HG03457 (cell line): Measurements from ENCODE around the gene UBAP1L.
"Not testable (repeated sequence)": the region's sequence is repeated elsewhere in the genome, so short reads cannot be mapped to it uniquely, and the experiment has no call there.

Source experiments
- ATAC-seq: cut with Tn5 transposase; IDR thresholded peaks from one replicate; pipeline ENCODE4 v1.9.1; 2021; ENCODE audit warnings: moderate number of reproducible peaks; ENCODE audit not compliant: unreplicated experiment

UBAP1L gene

DNA sequence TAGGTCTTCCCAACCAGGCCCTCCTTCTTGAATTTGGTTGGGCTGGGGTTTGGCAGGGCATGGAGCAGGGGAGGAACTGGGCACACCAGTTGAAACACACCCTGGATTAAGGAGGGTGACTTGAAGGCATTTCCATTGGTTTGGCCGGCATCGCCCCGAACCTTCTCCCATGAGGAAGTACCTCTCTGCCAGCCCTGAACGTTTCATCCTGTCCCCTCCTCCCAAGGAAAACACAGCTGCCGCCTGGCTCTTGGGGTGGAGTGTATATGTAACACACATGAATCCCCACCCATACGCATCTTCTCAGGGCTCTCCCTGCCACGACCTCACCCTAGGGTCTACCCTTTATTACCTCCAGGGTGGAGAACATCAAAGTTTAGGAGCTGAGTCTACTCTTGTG, 14.6 kb downstream of the UBAP1L start:
- no peak for ATAC-seq

DNA sequence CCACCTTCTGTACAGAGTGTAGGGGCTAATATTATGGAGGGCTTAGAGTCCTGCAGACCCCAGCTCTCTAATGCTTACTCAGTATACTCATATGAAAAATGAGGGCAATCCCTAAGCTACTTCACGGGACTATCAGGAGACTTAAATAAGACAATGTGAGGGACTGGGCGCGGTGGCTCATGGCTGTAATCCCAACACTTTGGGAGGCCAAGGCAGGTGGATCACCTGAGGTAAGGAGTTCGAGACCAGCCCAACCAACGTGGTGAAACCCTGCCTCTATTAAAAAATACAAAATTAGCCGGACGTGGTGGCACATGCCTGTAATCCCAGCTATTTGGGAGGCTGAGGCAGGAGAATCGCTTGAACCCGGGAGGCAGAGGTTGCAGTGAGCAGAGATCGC, 15.2 kb downstream of the UBAP1L start:
- ATAC-seq = not testable (repeated sequence)

DNA sequence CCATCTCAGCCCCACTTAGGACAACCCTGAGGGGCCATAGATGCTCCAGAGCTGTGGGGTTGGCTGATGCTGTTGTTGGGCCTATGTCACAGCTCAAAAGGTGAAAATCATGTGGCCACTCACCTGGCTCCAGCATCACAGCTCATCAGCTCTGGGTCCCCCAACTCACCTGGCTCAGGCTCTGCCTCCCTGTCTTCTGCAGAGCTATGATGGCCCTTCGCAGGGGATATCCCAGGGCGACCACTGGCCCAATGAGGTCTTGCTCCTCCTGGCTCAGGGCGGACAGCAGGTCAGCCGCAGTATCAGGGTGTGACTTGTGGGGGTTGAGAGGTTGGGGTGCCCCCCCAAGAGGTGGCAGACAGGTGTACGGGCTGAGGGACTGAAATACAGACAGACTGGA, 15.7 kb downstream of the UBAP1L start:
- ATAC-seq = no peak

DNA sequence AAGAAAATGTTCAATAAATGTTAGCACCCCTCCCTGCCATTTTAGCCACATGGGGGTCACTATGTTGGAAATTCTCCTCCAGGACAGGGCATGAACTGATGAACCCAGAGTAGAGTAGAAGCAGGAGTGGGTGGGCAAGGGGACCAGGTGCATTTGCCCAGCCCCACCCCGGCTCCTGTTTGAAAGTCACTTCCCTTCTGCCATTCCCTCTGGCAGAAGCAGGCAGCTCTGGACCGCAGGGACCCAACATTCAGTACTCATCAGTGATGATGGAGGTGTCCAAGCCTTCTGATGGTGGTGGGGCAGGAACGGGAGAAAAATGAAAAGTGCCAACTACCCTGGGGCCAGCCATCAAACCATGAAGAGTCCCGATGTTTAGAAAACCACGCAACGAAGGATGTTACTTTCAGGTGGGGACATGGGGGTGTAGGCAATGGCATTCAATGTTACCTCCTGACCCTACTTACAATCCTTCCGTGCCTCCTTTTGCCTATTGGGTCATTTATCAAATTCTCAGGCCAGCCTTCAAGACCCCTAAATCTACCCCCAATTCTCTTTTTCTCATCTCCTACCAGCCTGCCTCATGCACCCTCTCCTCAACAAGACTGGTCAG, 17.2 kb downstream of the UBAP1L start:
- no peak for ATAC-seq

DNA sequence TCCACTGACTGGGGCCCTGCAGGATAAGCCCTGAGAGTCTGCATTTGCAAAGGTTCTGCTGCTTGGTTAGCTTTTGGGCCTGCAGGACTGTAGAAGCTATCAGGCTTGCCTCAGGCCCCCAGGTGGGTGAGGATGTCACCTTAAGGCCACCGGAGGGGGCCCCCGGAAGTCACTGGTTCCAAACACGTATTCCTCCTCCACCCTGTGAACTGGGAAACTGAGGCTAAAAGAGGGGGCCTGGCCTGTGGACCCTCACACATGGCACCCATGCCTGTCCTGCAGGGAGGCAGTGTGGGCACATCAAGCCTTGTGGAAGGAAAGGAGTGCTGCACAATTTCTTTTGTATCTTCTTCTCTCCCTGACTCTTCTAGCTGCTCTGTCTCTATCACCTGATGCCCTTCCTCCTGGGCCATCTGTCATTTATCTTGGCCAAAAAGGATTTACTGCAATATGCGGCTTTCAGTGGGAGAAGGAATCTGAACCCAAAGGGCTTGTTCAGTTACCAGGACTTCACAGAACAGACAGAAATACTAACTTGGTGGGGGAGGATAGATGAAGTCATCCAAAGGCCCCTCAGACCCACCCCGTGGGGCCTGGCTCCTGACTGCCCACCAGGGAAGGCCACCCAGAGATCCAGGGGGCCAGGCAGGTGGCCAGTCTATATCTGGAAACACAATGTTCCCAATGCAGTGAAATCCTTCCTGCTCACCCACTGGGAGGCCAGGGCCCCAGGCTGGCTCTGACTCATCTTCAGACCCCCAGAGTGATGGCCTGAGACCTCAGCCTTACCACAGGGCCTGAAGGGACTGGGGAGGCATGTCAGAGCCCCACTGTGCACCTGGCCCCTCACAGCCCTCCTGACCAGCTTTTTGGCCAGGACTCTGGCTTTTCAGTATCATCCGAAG, 18.3 kb downstream of the UBAP1L start:
- no peak for ATAC-seq

DNA sequence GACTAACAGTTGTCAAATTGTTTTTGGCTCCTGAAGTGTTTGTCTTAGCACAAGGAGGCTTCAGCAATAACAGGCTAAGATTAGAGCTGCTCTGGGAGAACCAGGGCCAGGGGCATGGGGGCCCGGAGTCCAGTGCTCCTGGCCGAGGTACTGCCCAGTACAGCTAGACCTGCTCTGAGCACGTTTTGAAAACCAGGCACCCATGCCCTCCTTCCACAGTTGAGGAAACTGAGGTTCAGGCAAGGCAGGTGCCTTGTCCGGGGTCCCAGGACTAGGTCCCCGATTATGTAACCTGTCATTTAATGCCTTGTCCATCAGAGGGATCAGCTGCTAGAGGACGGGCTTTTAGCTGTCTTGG, 19.3 kb downstream of the UBAP1L start:
- ATAC-seq = no peak

DNA sequence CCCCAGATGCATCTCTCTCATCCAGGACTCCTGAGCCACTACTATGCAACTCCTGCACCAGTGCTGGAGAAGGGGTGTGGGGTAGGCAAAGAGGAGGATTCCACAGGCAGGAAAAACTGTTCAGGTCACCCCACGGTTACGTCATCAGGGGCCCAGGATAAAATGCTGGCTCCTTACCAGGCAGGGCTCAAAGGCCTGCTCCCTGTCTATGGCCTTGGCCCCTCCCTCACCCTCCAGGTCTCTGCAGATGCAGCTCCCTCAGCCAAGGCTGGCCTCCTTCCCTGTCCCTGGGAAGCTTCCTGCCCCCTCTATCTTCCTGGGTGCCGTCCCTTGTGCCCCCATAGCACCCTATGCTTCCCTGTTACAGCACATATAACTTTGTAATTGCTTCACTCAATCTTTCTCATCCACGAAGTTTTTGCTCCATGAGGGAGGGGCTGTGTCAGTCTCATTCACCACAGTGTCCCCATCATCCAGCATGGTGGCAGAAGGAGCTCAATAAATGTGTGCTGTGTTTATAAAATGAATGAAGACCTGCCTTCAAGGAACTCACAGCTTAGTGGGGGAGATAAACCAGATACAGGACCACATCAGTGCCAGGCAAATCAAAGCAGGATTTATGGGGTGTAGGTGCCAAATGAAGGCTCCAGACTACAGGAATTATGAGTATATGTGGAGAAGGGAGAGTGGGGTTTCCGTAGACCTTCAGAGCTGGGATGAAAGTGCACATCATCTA, 19.8 kb downstream of the UBAP1L start:
- ATAC-seq = no peak

DNA sequence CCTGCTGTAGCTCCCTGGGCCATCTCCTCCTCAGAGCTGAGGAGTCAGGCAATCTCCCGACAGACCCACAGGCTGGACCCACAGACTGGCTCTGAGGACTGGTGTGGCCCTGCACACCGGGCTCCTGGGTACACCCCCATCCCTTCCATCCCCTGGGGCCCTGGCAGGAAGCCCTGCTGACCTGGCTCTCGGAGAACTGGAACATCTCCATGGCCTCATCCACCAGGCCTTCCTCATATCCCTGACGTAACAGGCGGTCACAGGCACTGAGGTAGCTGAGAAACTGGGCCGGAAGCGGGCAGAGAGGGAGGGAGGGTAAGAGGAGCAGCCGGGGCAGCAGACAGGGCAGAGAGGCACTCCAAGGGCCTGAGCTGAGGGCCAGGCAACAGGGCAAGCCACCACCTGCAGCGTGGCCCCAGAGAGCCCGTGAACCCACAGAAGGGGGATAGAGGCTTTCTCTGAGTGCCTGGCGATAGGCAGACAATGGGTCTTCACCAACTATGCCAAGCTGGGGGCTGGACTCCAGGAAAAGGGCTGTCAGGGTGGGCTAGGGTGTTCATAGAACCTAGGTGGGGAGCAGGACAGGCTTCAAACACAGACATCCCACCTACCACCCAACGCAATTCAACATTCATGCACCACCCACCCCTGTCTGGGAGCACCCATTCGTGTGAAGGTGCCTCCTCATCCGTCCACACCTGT, 20.6 kb downstream of the UBAP1L start:
- ATAC-seq = no peak

DNA sequence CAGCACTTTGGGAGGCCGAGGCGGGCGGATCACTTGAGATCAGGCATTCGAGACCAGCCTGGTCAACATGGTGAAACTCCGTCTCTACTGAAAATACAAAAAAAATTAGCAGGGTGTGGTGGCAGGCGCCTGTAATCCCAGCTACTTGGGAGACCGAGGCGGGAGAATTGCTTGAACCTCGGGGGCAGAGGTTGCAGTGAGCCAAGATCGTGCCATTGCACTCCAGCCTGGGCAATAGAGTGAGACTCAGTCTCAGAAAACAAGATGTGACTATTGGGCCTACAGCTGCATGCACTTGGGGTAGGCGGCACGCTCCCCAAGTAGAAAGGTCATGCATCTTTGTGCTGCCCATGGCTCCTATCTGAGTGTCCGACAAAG, 21.2 kb downstream of the UBAP1L start:
- not testable (repeated sequence) for ATAC-seq

DNA sequence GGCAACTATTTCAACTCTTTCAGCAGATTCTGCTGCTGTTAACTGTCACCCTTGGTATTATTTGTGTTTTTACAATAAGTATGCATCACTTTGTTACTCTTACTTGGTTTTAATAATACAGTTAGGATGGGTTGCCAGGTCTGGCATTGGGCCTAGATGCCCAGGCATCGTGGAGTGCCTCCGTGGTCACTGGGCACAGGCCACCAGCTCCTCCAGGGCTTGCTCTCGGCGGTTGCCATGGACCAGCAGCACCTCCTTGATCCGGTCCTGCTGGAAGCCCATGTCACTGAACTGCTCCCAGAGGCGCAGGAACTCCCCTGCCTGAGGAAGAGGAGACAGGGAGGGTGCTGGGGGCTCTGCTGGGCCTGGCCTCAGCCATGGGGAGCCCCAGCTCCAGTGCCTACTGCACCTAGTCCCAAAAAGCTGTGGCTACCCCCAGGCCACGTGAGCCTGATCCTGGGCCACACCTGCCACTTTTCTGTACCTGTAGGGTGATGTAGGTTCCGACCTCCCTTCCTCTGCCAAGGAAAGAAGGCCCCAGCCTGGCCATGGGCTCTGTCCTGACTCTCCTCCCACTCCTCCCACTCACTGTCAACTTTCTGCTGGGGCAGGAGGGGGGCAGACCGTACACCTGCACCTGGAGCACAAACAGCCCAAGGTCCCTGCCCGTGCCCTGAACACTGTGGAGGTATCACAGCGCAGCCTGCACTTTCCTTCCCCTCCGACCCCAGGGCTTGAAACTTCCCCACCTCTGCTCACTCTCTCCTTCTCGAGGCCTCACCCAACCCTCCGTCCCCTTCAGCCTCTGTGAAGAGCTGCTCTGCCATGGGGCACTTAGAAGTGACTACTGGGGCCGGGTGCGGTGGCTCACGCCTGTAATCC, 21.8 kb downstream of the UBAP1L start:
- no peak for ATAC-seq

DNA sequence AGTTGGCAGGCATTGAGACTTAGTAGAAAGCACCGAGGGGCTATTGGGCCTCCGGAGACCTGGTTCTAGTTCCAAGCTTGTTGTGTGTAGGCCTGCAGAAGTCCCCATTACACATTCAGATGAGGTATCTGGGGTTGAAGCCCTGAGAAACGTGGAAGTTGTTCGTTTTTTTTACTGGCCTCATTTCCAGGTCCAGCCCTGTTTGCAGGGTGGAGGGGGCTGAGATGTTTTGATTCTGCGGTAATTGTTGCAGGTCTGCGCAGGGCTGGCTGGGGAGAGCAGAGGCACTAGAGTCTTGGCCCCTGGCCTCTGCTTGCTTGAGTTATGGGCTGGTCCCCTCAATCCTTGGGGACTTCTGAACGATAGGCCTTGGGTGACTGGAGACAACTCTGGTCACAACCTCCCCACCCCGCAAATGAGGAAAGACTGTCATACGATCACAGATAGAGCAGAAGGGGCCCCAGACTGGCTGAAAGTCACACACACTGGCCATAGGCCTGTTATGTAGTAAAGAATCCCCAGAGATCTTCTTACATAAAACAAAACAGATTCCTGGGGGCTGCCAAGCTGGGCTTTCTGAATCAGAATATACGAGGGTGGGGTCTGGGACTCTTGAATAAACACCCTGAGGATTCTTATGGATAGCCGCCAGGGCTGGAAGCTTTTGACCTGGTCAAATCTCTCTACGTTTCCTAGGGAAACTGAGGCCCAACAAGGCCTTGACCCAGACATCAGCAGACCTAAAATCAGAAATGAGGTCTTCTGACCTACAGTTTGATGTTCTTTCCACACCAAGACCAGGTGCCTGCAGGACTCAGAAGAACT, 22.8 kb downstream of the UBAP1L start:
- ATAC-seq = no peak

DNA sequence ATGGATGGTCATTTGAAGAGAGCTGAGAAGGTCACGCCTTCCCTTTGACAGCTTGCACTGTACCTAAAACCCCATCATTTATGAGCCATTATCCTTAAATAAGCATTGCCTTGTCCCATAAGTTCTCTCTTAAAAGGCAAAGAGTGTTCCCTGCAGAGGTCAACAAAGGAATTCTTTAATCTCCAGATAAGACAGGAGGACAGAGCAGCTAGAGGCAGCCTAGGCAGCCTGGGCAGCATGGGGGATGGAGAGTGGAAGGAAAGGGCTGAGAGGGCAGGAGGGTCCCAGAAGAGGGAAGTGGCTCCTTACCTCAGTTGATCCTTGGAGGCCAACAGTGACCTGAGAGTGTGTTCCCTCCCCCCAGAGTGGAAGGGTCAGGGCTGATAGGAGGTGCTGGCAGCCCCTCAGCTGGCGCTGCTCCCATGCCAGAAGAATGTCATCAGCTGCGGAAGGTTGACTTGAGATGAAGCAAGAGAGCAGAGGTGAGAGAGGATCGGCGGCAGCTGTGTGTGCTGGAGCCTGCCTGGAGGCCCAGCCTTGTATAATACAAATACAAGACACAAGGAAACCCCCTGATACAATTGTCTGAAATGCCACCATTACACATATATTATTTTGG, 25.7 kb downstream of the UBAP1L start:
- ATAC-seq = no peak

DNA sequence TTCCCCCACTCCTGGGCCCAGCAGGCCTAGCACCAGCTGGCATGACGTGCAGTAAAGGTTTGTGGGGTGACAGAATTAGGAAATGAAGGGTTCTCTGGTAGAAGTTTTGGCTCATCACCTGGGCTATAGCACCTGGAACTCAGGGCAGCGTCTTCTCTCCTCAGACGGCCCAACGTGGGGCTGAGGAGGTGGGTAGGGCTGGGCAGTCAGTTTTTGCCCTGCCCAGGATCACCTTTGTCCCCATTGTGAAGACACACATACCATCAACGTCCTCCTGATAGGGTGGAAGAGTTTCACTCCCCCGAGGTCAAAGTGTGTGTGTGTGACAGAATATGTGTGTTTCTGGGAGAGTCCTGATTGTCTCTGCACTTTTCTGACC, 26.4 kb downstream of the UBAP1L start:
- no peak for ATAC-seq

DNA sequence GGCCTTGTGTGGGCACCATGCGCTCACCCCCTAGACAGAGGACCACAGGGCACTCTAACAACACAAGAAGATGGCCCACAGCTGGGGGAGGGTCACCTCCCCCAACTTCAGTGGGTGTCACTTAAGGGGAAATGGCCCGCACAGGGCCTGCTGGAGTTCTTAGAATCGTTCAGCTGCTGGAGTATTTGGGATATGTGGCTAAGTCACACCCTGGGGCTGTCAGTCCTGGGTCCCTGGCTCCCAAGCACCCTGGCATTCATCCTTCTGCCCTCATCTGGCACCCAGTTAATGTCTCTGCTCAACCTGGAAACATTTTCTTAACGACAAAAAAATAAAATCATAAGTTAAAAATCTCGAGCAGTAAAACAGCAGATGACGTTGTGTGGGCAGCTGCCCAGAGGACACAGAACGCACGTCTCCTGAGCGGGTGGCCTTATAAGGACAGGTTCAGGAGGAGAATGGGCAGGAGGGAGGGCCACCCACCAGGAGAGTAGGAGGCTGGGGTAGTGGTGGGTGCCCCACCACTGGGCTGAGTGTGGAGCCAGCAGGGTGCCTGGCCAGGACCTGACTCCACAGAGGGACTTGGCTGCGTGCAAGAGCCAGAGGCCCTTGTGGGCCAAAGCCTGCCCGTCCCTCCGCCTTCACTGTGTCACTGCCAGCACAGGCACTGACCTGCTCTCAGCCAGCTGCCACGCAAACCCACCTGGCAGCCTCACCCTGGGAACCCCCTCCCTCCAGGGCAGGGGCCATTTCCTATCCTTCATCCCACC, 26.9 kb downstream of the UBAP1L start:
- no peak for ATAC-seq

DNA sequence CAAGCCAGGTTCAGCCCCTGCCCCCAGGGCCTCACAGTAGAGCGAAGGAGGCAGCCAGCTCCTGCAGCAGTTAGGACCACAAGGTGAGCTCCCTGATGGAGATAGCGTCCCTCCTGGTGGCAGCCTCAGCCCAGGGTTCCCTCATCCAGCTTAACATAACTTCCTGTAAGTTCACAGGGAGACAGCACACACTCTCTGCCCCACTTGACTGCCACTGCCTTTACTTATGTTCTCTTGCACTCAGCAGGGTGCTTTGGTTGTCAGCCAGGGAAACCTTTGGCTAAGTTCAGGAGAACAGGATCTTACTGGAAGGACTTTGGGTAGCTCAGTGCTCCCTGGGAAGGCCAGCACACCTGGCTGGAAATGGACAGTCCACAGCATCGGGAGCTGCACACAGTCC, 27.6 kb downstream of the UBAP1L start:
- ATAC-seq = no peak

DNA sequence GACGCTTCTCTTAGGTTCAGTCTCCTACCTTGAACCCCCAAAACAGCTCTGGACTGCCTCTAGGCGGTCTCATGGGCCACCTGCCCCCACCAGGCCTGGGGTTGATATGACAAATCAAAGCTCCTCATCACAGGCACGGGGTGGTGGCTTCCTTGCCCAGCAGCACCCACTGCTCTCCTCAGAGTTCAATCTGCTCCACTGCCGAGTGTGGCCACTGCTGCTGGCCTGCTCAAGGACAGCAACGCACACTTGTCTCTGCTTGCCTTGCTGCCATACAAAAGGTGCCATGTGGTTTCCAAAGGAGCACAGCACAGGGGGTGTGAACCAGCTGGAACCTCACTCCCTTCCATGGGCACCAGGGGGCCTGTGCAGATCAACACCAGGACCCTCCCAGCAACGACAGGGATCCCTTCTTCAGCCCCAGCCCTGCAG, 28.3 kb downstream of the UBAP1L start:
- ATAC-seq = no peak

DNA sequence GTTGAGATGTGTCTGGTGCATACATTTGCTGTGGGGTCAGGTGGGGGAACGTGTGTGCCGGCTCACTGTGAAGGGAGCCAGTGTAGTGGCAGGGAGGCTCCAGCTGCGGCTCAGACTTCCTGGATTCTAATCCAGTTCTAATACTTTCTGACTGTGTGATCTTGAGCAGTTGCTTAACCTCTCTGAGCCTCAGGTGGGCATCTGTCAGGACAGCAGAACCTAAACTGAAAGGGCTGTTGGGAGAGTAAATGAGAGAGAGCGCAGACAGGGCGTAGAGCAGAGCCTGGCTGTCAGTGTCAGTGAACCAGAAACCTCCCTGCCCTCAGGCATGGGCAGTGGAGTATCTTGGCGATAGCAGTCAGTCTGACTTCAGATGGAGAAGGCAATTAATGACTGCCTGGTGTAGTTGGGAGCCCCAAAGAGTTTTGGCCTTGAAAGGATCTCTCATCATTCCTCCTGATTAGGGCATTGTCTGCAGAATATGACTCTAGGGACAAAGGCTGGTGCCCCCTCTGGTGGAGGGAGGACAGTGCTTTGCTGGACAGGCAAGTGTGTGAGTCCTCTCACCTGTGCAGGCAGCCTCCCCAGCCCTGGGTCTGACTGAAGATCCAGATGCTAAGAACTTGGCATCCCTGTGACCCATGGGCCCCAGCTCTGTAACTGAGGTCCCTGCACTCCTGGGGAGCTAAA, 28.9 kb downstream of the UBAP1L start:
- ATAC-seq = no peak
